HepG2 (cell line): Measurements from ENCODE around the gene TMF1.

ENCODE experiments used
- AGO1 ChIP-seq: fragments of 200-400 bp; formaldehyde crosslinking; IDR thresholded peaks from 2 replicates; pipeline ENCODE4 v1.6.1; 2017; ENCODE audit warnings: mild to moderate bottlenecking, low read depth, low read length, moderate library complexity; ENCODE audit not compliant: poor library complexity, severe bottlenecking
- BATF2 ChIP-seq: sonication (generic); formaldehyde crosslinking; IDR thresholded peaks from 2 replicates; pipeline ENCODE4 v1.8.0; 2022; ENCODE audit warnings: mild to moderate bottlenecking, missing genetic modification reagents, moderate library complexity
- BRCA1 ChIP-seq: sonication (generic); formaldehyde crosslinking; IDR thresholded peaks from 2 replicates; pipeline ENCODE4 v1.4.0; 2020; ENCODE audit warnings: missing genetic modification reagents
- CTCF ChIP-seq: sonication (generic); formaldehyde crosslinking; IDR thresholded peaks from 2 replicates; pipeline ENCODE4 v1.5.0; 2020; ENCODE audit warnings: mild to moderate bottlenecking, missing genetic modification reagents, moderate library complexity
- EP300 ChIP-seq, 3 experiments: sonication (generic) in 1 of 3; formaldehyde crosslinking in 1 of 3; IDR thresholded peaks; 2 replicates each; pipeline versions ENCODE4 v1.5.1 to v1.6.1; 2011 to 2020; ENCODE audit warnings: low read depth in 2 of 3, low read length in 2 of 3, borderline replicate concordance in 1 of 3, improper control_type of control experiment in 1 of 3, mild to moderate bottlenecking in 1 of 3, missing genetic modification reagents in 1 of 3, moderate library complexity in 1 of 3
- GTF2F1 ChIP-seq: fragments of 150-350 bp; IDR thresholded peaks from 2 replicates; pipeline ENCODE4 v1.6.1; 2014; ENCODE audit warnings: low read length
- KLF13 ChIP-seq: sonication (generic); formaldehyde crosslinking; IDR thresholded peaks from 2 replicates; pipeline ENCODE4 v1.4.0; 2020; ENCODE audit warnings: mild to moderate bottlenecking, missing genetic modification reagents
- REL ChIP-seq: sonication (generic); formaldehyde crosslinking; conservative IDR thresholded peaks from 2 replicates; pipeline ENCODE4 v1.8.0; 2022; ENCODE audit warnings: mild to moderate bottlenecking, missing genetic modification reagents, moderate library complexity
- RFX5 ChIP-seq: IDR thresholded peaks from 2 replicates; pipeline ENCODE4 v1.6.1; 2011; ENCODE audit warnings: low read depth, low read length, improper control_type of control experiment
- RNF219 ChIP-seq: sonication (generic); formaldehyde crosslinking; IDR thresholded peaks from 2 replicates; pipeline ENCODE4 v1.5.0; 2020; ENCODE audit warnings: mild to moderate bottlenecking, missing genetic modification reagents
- SKI ChIP-seq: fragments of 450-650 bp; IDR thresholded peaks from one replicate; pipeline ENCODE4 v1.6.1; 2018; ENCODE audit warnings: mild to moderate bottlenecking; ENCODE audit not compliant: partially characterized antibody
- TCF7L2 ChIP-seq: IDR thresholded peaks from 2 replicates; pipeline ENCODE4 v1.6.1; 2011; ENCODE audit warnings: mild to moderate bottlenecking, low read depth, low read length, moderate library complexity
- ZFP37 ChIP-seq: sonication (generic); formaldehyde crosslinking; IDR thresholded peaks from 2 replicates; pipeline ENCODE4 v1.4.0; 2020; ENCODE audit warnings: missing genetic modification reagents, borderline replicate concordance

- TF ChIP-seq REL (CRISPR knock-in tag): no peak
- no peak for TF ChIP-seq BRCA1 (CRISPR knock-in tag)
- no peak for TF ChIP-seq RNF219 (CRISPR knock-in tag)
- no peak for TF ChIP-seq AGO1
- TF ChIP-seq SKI: no peak
- no peak for TF ChIP-seq EP300 (IDR thresholded peaks at IDR 0.05; ENCODE audit: low read depth in 2 of 2, low read length in 2 of 2)
- no peak for TF ChIP-seq EP300 (CRISPR knock-in tag; IDR thresholded peaks at IDR 0.05; ENCODE audit: borderline replicate concordance)
- no peak for TF ChIP-seq KLF13 (CRISPR knock-in tag)
- TF ChIP-seq ZFP37 (CRISPR knock-in tag): no peak
- TF ChIP-seq TCF7L2: no peak
- no peak for TF ChIP-seq BATF2 (CRISPR knock-in tag)
- TF ChIP-seq GTF2F1: no peak
- TF ChIP-seq CTCF (CRISPR knock-in tag): no peak
- TF ChIP-seq RFX5: no peak
These were observed 6.2 kb upstream of the TMF1 start for GRCh38 chr3:69058180-69058946.
